Activated naive CD8-positive, alpha-beta T cell treated with anti-CD3 and anti-CD28 coated beads for 36 hours (primary cell): ENCODE results near the gene SCN7A. TPM values are rescaled to one million over a fixed set of nuclear protein-coding genes. Genes with fewer than 3 reads are reported as not detected.

Experiments used
- DNase-seq: peaks from one replicate; pipeline ENCODE4 v3.0.0; 2021
- H3K27ac Mint-ChIP-seq: one replicate; pipeline ENCODE4 v1.8.0; 2022; ENCODE audit warnings: mild to moderate bottlenecking, moderate library complexity, mixed read lengths
- H3K27me3 Mint-ChIP-seq: one replicate; pipeline ENCODE4 v1.8.0; 2022; ENCODE audit warnings: mild to moderate bottlenecking, mixed read lengths
- H3K36me3 Mint-ChIP-seq: one replicate; pipeline ENCODE4 v1.8.0; 2021; ENCODE audit warnings: mild to moderate bottlenecking, mixed read lengths
- H3K4me1 Mint-ChIP-seq: one replicate; pipeline ENCODE4 v1.8.0; 2021; ENCODE audit warnings: mixed read lengths
- H3K4me3 Mint-ChIP-seq: one replicate; pipeline ENCODE4 v1.8.0; 2022; ENCODE audit warnings: mild to moderate bottlenecking, moderate library complexity, mixed read lengths
- H3K9me3 Mint-ChIP-seq: one replicate; pipeline ENCODE4 v1.8.0; 2022; ENCODE audit warnings: mixed read lengths
- total RNA-seq, 2 experiments: library from RNA; stranded (reverse); gene quantifications; one replicate each; pipeline ENCODE4 v1.2.3, GENCODE V29; 2021

The SCN7A gene
- total RNA-seq, 2 experiments from 2014 or later: not detected

DNA sequence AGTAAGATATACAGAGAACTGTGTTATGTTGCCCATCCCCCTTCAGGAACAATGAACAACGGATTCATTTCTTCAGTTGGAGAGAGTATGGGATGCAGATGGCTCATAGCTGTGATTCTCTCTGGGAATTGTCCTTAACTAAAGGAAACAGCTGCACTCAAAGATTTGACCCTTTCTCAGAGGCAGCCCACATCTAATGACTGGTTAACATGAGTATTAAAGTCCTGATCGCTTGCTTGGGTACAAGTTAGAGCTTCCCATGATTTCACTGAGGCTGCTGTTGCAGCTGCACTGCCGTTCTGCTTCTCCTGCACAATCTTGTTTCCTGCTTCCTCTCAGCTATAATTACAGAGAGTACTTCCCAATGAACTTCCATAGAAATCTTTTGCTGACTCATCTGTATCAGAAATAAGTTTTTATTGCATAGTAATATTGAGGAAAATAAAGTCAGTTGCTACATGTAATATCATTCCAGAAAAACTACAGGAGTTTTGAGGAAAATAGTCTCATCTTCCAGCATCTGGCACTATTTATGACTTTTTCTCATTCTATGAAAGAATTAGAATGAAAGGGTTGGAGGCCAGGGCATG, 105.5 kb downstream of the SCN7A start:
- no peak for DNase-seq
- Mint-ChIP-seq H3K4me3 (no peak overlapping the region), H3K27ac (no peak overlapping the region), H3K4me1 (no peaks in the 10 kb centered on the region), H3K36me3 (no peaks in the 10 kb centered on the region), H3K27me3 (peaks cover 4% of the 10 kb centered on the region), H3K9me3 (no peaks in the 10 kb centered on the region)

GRCh38 chr2:166385313-166385712, 108.7 kb downstream of the SCN7A start:
- Mint-ChIP-seq H3K36me3 (no peaks in the 10 kb centered on the region), H3K27me3 (peaks cover 5% of the 10 kb centered on the region), H3K27ac (no peak overlapping the region), H3K4me1 (no peaks in the 10 kb centered on the region), H3K4me3 (no peak overlapping the region), H3K9me3 (no peaks in the 10 kb centered on the region)
- no peak for DNase-seq

- Mint-ChIP-seq H3K4me3 (no peak overlapping the region), H3K36me3 (no peaks in the 10 kb centered on the region), H3K27ac (no peak overlapping the region), H3K27me3 (peaks cover 5% of the 10 kb centered on the region), H3K4me1 (no peaks in the 10 kb centered on the region), H3K9me3 (no peaks in the 10 kb centered on the region)
- DNase-seq: no peak
Measured at GRCh38 chr2:166384774-166385173, 109.3 kb downstream of the SCN7A start.

DNA sequence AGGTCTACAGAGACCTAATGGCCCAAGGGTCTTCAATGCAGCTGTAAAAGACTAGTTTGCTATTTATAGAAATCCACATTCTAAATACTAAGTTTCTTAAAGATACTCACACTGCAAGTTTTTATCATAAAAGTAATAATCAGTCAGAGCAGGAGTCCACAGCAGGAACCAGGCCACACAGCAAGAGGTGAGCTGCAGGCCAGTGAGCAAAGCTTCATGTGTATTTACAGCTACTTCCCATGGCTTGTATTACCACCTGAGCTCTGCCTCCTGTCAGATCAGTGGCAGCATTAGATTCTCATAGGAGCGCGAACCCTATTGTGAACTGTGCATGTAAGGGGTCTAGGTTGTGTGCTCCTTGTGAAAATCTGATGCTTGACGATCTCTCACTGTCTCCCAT, 111.6 kb downstream of the SCN7A start:
- H3K27ac Mint-ChIP-seq: no peak overlapping the region
- no peaks in the 10 kb centered on the region for H3K9me3 Mint-ChIP-seq
- no peaks in the 10 kb centered on the region for H3K4me1 Mint-ChIP-seq
- H3K36me3 Mint-ChIP-seq: no peaks in the 10 kb centered on the region
- H3K27me3 Mint-ChIP-seq: peaks cover 12% of the 10 kb centered on the region
- DNase-seq: no peak
- no peak overlapping the region for H3K4me3 Mint-ChIP-seq

- H3K36me3 Mint-ChIP-seq: no peaks in the 10 kb centered on the region
- H3K4me1 Mint-ChIP-seq: peaks cover 2% of the 10 kb centered on the region
- H3K27me3 Mint-ChIP-seq: peaks cover 27% of the 10 kb centered on the region
- no peak overlapping the region for H3K4me3 Mint-ChIP-seq
- no peak overlapping the region for H3K27ac Mint-ChIP-seq
- no peak for DNase-seq
- H3K9me3 Mint-ChIP-seq: no peaks in the 10 kb centered on the region
Measured at GRCh38 chr2:166380615-166381014, 113.4 kb downstream of the SCN7A start.

- Mint-ChIP-seq H3K36me3 (no peaks in the 10 kb centered on the region), H3K4me1 (peaks cover 9% of the 10 kb centered on the region), H3K4me3 (no peak overlapping the region), H3K27ac (no peak overlapping the region), H3K27me3 (peaks cover 46% of the 10 kb centered on the region), H3K9me3 (no peaks in the 10 kb centered on the region)
- no peak for DNase-seq
Measured at GRCh38 chr2:166376873-166377272, 117.2 kb downstream of the SCN7A start.

DNA sequence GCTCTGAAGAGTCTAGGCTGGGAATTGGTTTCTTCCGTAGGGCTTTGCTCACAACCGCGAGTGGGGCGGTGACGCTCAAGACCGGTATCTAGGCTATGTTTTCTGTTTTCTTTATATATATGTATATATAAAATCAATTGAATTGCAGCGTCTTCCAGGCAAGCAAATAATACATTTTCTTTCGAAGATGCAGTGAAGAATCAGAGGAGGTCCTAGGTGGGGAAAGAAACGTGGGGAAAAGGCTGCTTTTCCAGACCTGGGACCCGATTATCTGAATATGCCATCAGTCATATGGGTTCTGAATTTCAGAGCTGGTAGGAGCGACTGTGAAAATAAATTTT, 117.6 kb downstream of the SCN7A start:
- Mint-ChIP-seq H3K4me1 (peaks cover 9% of the 10 kb centered on the region), H3K27ac (no peak overlapping the region), H3K4me3 (peak overlapping the region; percentile 72)

DNA sequence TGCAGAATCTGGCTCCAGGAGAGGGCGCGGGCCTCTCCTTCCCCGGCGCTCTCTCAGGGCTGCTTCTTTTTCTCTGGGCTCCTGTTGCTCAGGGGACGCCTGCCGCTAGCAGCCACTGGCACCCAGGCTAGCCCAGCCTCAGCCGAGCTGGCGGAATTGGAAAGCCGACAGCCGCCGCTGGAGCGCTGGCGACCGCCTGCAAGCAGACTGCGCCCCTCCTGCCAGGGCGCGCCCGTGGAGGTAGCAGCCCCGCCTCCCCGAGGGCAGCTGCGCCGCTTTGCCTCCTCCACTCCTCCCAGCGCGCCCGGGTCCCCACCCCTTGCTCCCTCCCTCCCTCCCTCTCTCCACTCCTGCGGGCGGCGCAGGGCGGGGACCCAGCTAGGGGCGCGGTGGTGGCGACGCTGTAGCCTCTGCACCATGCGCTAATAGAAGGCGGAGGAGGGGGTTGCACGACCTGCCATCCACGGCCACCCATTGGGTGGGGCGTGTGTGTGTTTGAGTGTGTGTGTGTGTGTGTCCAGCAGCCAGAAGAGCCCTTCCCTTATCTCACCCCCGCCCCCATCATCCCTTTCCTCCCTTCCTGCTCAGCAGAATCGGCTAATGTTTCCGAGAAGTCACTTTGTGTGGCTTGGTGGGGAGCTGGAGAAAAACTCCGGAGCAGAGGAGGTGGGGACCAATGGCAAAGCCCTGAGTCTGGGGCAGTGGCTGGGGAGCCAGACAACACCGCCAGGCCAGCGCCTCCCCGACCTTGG, 118.1 kb downstream of the SCN7A start, which contains the start of gene SCN9A:
Gene SCN9A, minus strand, starts transcription at position 209 of the 752 bp plus-strand sequence. CDS start 64,188 bp downstream, outside the sequence.
- peak within 1 kb of the TSS; percentile 72 for H3K4me3 Mint-ChIP-seq
- H3K4me1 Mint-ChIP-seq: peaks cover 9% of the 10 kb centered on the region
- H3K27me3 Mint-ChIP-seq: peaks cover 46% of the 10 kb centered on the region
- H3K27ac Mint-ChIP-seq: no peak within 1 kb of the TSS
- no peaks in the 10 kb centered on the region for H3K9me3 Mint-ChIP-seq
- H3K36me3 Mint-ChIP-seq: no peaks in the 10 kb centered on the region
- peak; percentile 43 for DNase-seq

More for the DNA sequence above, 117.6 kb downstream of the SCN7A start:
- peaks cover 46% of the 10 kb centered on the region for H3K27me3 Mint-ChIP-seq
- no peaks in the 10 kb centered on the region for H3K9me3 Mint-ChIP-seq
- no peak for DNase-seq
- H3K36me3 Mint-ChIP-seq: no peaks in the 10 kb centered on the region

GRCh38 chr2:166375195-166375735, 118.8 kb downstream of the SCN7A start:
- H3K4me3 Mint-ChIP-seq: peak overlapping the region; percentile 72
- no peak overlapping the region for H3K27ac Mint-ChIP-seq

DNA sequence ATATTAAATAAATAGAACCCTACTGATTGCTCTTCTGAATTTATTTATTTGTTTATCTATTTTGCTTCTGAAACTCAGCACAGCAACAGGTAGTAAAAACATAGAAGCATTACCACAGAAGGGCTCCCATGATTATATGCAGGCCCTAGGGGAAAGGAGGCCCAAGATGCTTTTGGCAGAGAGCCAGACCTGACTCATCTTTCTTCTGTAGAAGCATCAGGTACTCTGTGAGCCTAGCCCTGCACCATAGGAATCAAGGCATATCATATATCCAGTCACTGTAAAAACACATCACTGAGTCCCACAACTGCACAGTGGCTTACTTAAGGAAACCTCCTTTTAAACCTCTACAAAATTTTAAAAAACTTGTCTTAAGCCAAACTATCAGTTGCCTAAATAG, 120.1 kb downstream of the SCN7A start:
- peak; percentile 0 for DNase-seq
- Mint-ChIP-seq H3K27me3 (peaks cover 46% of the 10 kb centered on the region), H3K4me3 (no peak overlapping the region), H3K9me3 (no peaks in the 10 kb centered on the region), H3K4me1 (peaks cover 9% of the 10 kb centered on the region), H3K27ac (no peak overlapping the region), H3K36me3 (no peaks in the 10 kb centered on the region)

More at GRCh38 chr2:166375195-166375735, 118.8 kb downstream of the SCN7A start:
- DNase-seq: peak; percentile 0
- peaks cover 46% of the 10 kb centered on the region for H3K27me3 Mint-ChIP-seq
- peaks cover 9% of the 10 kb centered on the region for H3K4me1 Mint-ChIP-seq
- no peaks in the 10 kb centered on the region for H3K9me3 Mint-ChIP-seq
- H3K36me3 Mint-ChIP-seq: no peaks in the 10 kb centered on the region

GRCh38 chr2:166373539-166373938, 120.5 kb downstream of the SCN7A start:
- H3K4me1 Mint-ChIP-seq: peaks cover 9% of the 10 kb centered on the region
- H3K4me3 Mint-ChIP-seq: no peak overlapping the region
- H3K36me3 Mint-ChIP-seq: no peaks in the 10 kb centered on the region
- H3K27ac Mint-ChIP-seq: no peak overlapping the region
- H3K9me3 Mint-ChIP-seq: no peaks in the 10 kb centered on the region
- H3K27me3 Mint-ChIP-seq: peaks cover 46% of the 10 kb centered on the region
- DNase-seq: no peak

DNA sequence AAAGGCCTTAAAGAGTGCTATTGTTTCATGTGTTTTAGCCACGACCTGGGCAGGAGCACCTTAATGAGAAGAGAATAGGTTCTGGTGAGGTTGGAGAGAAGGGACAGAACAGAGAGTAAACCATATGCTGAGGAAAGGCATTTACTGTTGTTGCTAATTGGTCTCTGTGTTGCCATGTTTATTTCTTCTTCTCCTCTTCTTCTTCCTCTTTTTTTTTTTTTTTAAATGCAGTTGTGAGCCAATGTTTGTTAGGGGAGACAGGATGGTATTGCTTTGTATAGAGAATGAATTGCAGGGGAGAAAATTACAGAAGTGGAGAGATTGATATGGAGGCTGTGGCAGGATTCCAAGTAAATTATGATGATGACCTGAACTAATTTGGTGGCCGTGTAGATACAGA, 120.9 kb downstream of the SCN7A start:
- H3K36me3 Mint-ChIP-seq: no peaks in the 10 kb centered on the region

DNA sequence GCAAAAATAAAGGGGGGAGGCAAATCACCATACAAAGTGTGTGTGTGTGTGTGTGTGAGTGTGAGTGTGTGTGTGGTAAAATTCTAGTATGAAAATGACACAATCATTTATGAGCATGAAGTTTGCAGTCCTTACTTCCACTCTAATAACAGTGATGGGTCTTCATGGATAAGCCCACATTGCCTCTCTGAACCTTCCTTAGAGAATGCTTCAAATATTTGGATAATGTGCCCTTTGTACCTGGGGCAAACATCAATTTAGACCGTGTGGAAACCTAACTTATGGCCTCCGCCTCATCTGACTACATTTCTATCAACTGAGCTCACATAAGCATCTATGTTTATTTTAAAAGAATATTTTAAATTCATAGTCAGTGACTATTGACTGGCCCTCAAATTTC, 122.0 kb downstream of the SCN7A start:
- Mint-ChIP-seq H3K27me3 (peaks cover 40% of the 10 kb centered on the region), H3K36me3 (no peaks in the 10 kb centered on the region), H3K4me1 (peaks cover 9% of the 10 kb centered on the region), H3K4me3 (no peak overlapping the region), H3K9me3 (no peaks in the 10 kb centered on the region), H3K27ac (no peak overlapping the region)
- DNase-seq: no peak

More for the DNA sequence above, 120.9 kb downstream of the SCN7A start:
- Mint-ChIP-seq H3K4me1 (peaks cover 9% of the 10 kb centered on the region), H3K27ac (no peak overlapping the region), H3K4me3 (no peak overlapping the region), H3K9me3 (no peaks in the 10 kb centered on the region), H3K27me3 (peaks cover 44% of the 10 kb centered on the region)
- DNase-seq: no peak

DNA sequence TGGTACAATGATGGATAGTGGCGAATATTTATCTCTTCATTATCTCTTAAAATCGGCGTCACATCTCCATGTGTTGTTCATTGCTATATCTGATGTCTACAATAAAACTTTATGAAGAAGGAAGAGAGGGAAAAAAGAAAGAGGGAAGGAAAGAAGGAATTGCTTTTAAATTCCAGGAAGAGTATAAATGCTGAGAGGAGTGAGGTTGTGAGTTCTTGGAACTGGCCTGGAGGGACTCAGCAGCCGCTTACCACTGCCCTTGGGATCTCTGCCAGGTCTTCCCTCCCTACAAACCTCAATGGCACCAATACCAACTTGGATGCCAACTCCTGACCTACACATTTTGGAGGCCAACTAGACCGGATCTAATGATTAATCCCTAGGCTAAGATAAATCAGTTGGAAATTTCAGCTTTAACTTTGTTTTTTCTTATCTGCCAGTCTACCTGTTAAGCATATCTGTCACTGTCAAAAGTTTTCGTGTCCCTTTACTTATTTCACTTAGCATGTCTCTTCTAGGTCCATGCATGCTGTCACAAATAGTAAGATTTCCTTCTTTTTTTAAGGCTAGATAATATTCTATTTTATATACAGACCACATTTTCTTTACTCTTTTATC, 128.1 kb downstream of the SCN7A start:
- no peak overlapping the region for H3K4me3 Mint-ChIP-seq
- H3K27ac Mint-ChIP-seq: no peak overlapping the region
- H3K27me3 Mint-ChIP-seq: peaks cover 3% of the 10 kb centered on the region
- no peaks in the 10 kb centered on the region for H3K4me1 Mint-ChIP-seq
- no peaks in the 10 kb centered on the region for H3K36me3 Mint-ChIP-seq
- DNase-seq: no peak
- H3K9me3 Mint-ChIP-seq: no peaks in the 10 kb centered on the region

DNA sequence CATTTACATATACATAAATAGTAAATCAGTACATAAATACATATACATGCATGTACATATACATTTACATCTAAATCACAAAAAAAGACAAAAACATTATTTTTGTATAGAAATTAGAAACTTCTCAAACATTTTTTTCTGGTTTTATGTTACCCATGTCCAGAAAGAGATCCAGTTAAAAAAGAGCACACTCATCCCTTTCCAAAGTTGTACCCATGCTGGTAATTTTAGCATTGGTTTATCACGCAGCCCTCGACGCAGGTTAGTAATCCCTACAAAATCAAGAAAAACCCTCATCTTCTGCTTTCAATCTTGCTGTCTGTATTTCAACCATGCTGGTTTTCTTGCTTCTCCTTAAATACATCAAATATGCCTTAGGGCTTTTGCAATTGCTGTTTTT, 128.8 kb downstream of the SCN7A start:
- Mint-ChIP-seq H3K36me3 (no peaks in the 10 kb centered on the region), H3K27ac (no peak overlapping the region), H3K4me3 (no peak overlapping the region), H3K9me3 (no peaks in the 10 kb centered on the region), H3K4me1 (no peaks in the 10 kb centered on the region), H3K27me3 (peaks cover 3% of the 10 kb centered on the region)
- no peak for DNase-seq
